Heart left ventricle (tissue), 13 donors: ENCODE results near the gene GFRAL.

ENCODE experiments used
- POLR2A ChIP-seq, 2 donors: fragments of 450-650 bp; IDR thresholded peaks; one replicate each; pipeline ENCODE4 v1.6.1; 2017; ENCODE audit warnings: antibody characterized with exemption in 2 of 2, mild to moderate bottlenecking in 2 of 2, moderate library complexity in 2 of 2
- TF ChIP-seq, protein P1 (sequence below), 12 donors: fragments of 200-600 bp; sonication (generic) in 4 of 12; IDR thresholded peaks; one replicate each; pipeline versions ENCODE4 v1.5.0 to v1.8.0; 2018 to 2022; ENCODE audit warnings: antibody characterized with exemption in 12 of 12, mild to moderate bottlenecking in 5 of 12
- donor health status: ischemic (EF 13 %, LVEDD 7.1; RV severe dilation, severe dysfunction).
- donor health status: DM: no; HTN: yes; CAD: no.
- donor health status: DM: no; HTN: no; CAD: no.
- donor health status: ischemic (EF 25% LVEDD 6.9; RV normal size, moderate dysfunction).
- donor health status: ischemic (EF 25% LVEDD 5.7; RV mildly dilated, moderate dysfunction).
- donor health status: ischemic (EF 35%, LVEDD 5.7; RV mildly dilated, moderate dysfunction).
- donor health status: nonischemic (EF 11% LVEDD 7.7; RV severe dilation, severe dysfunction).
- donor health status: DM: yes; HTN: yes; CAD: no.
- donor health status: PGD.
- donor health status: ischemic (EF 29% LVEDD 5.4; RV normal size, mild dysfunction).
- donor health status: nonischemic (EF 23%, LVEDD 6.1; RV moderate dilation, normal function).

- TF ChIP-seq POLR2A (IDR thresholded peaks at IDR 0.05) = no peak
- TF ChIP-seq, protein P1, sequence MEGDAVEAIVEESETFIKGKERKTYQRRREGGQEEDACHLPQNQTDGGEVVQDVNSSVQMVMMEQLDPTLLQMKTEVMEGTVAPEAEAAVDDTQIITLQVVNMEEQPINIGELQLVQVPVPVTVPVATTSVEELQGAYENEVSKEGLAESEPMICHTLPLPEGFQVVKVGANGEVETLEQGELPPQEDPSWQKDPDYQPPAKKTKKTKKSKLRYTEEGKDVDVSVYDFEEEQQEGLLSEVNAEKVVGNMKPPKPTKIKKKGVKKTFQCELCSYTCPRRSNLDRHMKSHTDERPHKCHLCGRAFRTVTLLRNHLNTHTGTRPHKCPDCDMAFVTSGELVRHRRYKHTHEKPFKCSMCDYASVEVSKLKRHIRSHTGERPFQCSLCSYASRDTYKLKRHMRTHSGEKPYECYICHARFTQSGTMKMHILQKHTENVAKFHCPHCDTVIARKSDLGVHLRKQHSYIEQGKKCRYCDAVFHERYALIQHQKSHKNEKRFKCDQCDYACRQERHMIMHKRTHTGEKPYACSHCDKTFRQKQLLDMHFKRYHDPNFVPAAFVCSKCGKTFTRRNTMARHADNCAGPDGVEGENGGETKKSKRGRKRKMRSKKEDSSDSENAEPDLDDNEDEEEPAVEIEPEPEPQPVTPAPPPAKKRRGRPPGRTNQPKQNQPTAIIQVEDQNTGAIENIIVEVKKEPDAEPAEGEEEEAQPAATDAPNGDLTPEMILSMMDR (IDR thresholded peaks at IDR 0.05) = no peak
These were observed 45.2 kb upstream of the GFRAL start for GRCh38 chr6:55282115-55282514.
